Right lobe of liver (tissue), 6 donors: ENCODE results near the gene NEK1. TPM values are rescaled to one million over a fixed set of nuclear protein-coding genes. Genes with fewer than 3 reads are reported as not detected.
"Not testable (repeated sequence)": the region's sequence is repeated elsewhere in the genome, so short reads cannot be mapped to it uniquely, and the experiment has no call there.

Source experiments
- ATAC-seq, 4 donors: fragments of 200-7000 bp; cut with Tn5 transposase; one replicate each; pipeline ENCODE4 v1.9.1; 2020; ENCODE audit warnings: mild to moderate bottlenecking in 4 of 4, moderate library complexity in 4 of 4
- DNase-seq, 3 donors: peaks; one replicate each; pipeline ENCODE4 v3.0.0-alpha.2; 2020
- H3K27ac ChIP-seq, 3 donors: fragments of 200-600 bp; one replicate each; pipeline ENCODE4 v1.8.0; 2022
- H3K27me3 ChIP-seq, 2 donors: fragments of 200-600 bp; one replicate each; pipeline ENCODE4 v1.8.0; 2022
- H3K36me3 ChIP-seq, 4 donors: fragments of 200-600 bp; sonication (generic) in 1 of 4; one replicate each; pipeline versions ENCODE4 v1.5.1 to v1.8.0; 2017 to 2022; ENCODE audit warnings: control low read depth in 1 of 4
- H3K4me1 ChIP-seq, 4 donors: fragments of 200-600 bp; sonication (generic) in 1 of 4; one replicate each; pipeline versions ENCODE4 v1.5.1 to v1.8.0; 2017 to 2022; ENCODE audit warnings: control low read depth in 1 of 4
- H3K4me3 ChIP-seq, 3 donors: fragments of 200-600 bp; one replicate each; pipeline ENCODE4 v1.8.0; 2022
- H3K9me3 ChIP-seq, 4 donors: fragments of 200-600 bp; sonication (generic) in 1 of 4; one replicate each; pipeline versions ENCODE4 v1.5.1 to v1.8.0; 2017 to 2022; ENCODE audit warnings: control low read depth in 1 of 4
- POLR2A ChIP-seq: fragments of 450-650 bp; IDR thresholded peaks from one replicate; pipeline ENCODE4 v1.6.1; 2017; ENCODE audit warnings: antibody characterized with exemption, mild to moderate bottlenecking
- WGBS: methylation state at CpG from one replicate; pipeline ENCODE4 v1.1.6; 2018; ENCODE audit warnings: low coverage, low lambda C conversion rate; ENCODE audit not compliant: insufficient coverage; ENCODE audit errors: missing lambda C conversion rate; 5-methylcytosine and 5-hydroxymethylcytosine counted together
- intact Hi-C, 2 donors: fragments of 100-400 bp; cut with DNase I; formaldehyde crosslinking; loops; one replicate each; pipeline versions ENCODE4 v1.11.2 to v1.14.1; 2022
- total RNA-seq, 6 experiments: library from RNA; depleted of rRNA in 2 of 6; stranded (reverse); fragments of >200 nt in 2 of 6; fragmentation: NEBNext Ultra II Directional in 3 of 6; extraction: Animal tissue kit (Norgen Biotek cat#: 25700) in 3 of 6; gene quantifications; one replicate each; pipeline versions ENCODE4 v1.1.0 to v1.2.4, GENCODE V29; 2016 to 2023
- TF ChIP-seq, protein P1 (sequence below), 4 donors: fragments of 200-600 bp in 3 of 4; fragments of 450-650 bp in 1 of 4; IDR thresholded peaks; one replicate each; pipeline versions ENCODE4 v1.5.1 to v1.8.0; 2016 to 2022; ENCODE audit warnings: antibody characterized with exemption in 4 of 4, mild to moderate bottlenecking in 2 of 4
- donor health status: DM: no; HTN: yes; CAD: no.
- donor health status: DM: no; HTN: no; CAD: no.
- donor health status: DM: no; HTN: no; CAD: no.
- donor health status: DM: no; HTN: yes; CAD: no.
- donor health status: DM: no; HTN: yes; CAD: no.

NEK1 gene
- total RNA-seq, 6 experiments from 2014 or later = 4.1 to 5.2 (median 4.5) TPM

DNA sequence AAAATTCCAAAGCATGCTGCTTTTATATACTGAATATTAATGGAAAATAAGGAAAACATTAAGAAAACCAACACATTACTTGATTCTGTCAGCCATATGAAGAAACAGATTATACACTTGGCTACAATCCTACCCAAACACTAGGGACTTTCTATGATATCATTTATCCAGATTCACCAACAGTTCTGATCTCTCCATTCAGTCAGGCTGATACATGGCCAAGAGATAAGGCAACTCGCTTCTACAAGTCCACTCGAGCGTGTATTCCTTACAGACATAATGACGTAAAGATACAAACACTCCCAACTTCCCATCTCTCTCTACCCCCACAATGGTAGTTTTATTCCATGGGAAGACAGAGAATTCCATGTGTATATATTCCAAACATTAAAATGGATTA is 44.5 kb downstream of the NEK1 start:
- Histone ChIP-seq H3K9me3 (no peaks in the 10 kb centered on the region), H3K27me3 (no peaks in the 10 kb centered on the region), H3K27ac (no peak overlapping the region), H3K36me3 (no peaks in the 10 kb centered on the region), H3K4me3 (no peak overlapping the region), H3K4me1 (no peaks in the 10 kb centered on the region)
- 73% methylated on average over 4 of the region's 4 CpGs for WGBS
- DNase-seq (no peak), ATAC-seq (no peak)
- no peak for TF ChIP-seq POLR2A
- TF ChIP-seq, protein P1, sequence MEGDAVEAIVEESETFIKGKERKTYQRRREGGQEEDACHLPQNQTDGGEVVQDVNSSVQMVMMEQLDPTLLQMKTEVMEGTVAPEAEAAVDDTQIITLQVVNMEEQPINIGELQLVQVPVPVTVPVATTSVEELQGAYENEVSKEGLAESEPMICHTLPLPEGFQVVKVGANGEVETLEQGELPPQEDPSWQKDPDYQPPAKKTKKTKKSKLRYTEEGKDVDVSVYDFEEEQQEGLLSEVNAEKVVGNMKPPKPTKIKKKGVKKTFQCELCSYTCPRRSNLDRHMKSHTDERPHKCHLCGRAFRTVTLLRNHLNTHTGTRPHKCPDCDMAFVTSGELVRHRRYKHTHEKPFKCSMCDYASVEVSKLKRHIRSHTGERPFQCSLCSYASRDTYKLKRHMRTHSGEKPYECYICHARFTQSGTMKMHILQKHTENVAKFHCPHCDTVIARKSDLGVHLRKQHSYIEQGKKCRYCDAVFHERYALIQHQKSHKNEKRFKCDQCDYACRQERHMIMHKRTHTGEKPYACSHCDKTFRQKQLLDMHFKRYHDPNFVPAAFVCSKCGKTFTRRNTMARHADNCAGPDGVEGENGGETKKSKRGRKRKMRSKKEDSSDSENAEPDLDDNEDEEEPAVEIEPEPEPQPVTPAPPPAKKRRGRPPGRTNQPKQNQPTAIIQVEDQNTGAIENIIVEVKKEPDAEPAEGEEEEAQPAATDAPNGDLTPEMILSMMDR (IDR thresholded peaks at IDR 0.05) = no peak
- intact Hi-C loops = no loop called here

DNA sequence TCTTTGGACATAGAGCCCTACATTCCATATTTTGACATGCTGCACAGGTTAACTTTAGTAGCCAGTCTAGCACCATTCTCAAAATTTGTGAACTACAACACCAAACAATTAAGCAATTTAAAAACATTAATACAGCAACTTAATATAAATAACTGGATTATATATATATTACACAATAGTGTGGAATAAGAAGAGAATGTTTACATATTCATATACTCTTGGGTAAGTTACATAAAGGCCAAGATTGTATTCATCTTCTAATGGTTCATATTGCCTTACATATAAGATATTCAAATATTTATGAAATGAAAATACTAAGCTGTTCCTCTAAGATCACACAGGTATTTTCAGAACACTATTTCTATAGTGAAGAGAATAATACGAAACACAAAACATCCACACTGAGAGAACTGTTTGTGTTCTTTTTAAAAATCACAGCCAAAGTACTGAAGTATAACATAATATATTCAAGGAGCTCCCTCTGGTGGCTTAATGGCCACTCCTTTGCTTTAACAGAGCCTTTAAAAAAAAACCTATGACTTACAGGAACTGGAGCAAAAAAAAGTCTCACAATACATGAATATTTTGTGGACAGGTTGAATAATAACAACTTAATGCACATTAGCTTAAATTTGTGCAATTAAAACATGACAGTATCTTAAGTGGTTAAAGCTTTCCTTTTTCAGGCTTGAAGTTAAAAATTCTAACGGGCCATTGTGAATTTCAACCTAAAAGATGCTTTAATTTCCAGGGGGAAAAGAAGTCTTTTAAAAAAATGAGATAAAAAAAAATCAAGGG is 46.2 kb downstream of the NEK1 start:
- TF ChIP-seq POLR2A = no peak
- TF ChIP-seq, protein P1 (IDR thresholded peaks at IDR 0.05) = peak; percentile 51 to 74 (median 71)
- Histone ChIP-seq H3K27ac (no peak overlapping the region), H3K27me3 (no peaks in the 10 kb centered on the region), H3K36me3 (no peaks in the 10 kb centered on the region), H3K4me1 (no peaks in the 10 kb centered on the region), H3K9me3 (no peaks in the 10 kb centered on the region), H3K4me3 (no peak overlapping the region)
- peak; percentile 70 to 82 (median 78) for ATAC-seq
- DNase-seq = no peak
- intact Hi-C loops = no loop called here
- 64% methylated on average over 2 of the region's 2 CpGs for WGBS

DNA sequence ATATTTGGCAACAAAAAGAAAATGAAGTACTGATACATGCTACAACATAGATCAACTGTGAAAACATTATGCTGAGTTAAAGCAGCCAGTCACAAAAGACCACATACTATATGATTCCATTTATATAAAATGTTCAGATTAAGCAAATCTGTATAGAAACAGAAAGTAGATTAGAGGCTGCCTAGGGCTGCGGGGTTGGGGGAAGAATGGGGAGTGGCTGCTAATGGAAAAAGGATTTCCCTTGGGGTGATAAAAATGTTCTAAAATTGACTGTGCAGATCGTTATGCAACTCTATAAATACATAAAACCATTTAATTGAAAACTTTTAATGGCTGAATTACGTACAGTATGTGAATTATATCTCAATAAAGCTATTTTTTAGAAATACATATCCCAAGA is 46.8 kb downstream of the NEK1 start:
- TF ChIP-seq, protein P1 (IDR thresholded peaks at IDR 0.05) = no peak
- TF ChIP-seq POLR2A = no peak
- Histone ChIP-seq H3K36me3 (no peaks in the 10 kb centered on the region), H3K4me3 (no peak overlapping the region), H3K27ac (no peak overlapping the region), H3K4me1 (no peaks in the 10 kb centered on the region), H3K27me3 (no peaks in the 10 kb centered on the region), H3K9me3 (no peaks in the 10 kb centered on the region)
- DNase-seq (no peak), ATAC-seq (no peak)
- WGBS = 54% methylated on average over 3 of the region's 3 CpGs
- intact Hi-C loops = no loop called here

DNA sequence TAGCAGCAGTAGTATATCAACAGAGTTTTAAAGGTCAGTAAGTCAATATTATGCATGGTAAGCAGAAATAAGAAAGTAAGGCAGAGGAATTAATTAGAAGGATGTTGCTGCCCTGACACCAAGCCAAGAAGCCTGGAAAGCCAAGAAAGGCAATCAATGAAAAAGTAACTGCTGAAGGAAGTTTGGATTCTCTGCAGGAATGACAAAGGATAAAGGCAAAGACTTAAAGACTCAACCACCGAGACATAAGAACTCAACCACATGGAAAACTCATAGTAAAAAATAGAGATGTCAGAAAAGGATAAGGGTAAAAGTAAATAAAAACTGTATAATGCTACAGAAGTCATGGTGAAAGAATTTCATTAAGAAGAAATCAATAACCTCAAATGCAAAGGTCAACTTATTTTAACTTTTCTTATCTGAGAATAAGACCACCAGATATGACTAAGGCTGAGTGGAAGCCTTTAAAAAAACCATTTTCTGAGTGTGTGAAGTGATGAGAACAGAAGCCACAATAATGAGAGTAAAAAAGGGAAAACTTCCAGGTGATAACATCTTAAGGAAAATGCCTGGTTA is 55.2 kb downstream of the NEK1 start:
- H3K4me3 ChIP-seq = no peak overlapping the region
- H3K4me1 ChIP-seq = no peaks in the 10 kb centered on the region
- 57% methylated on average over 1 of the region's 1 CpG for WGBS
- H3K9me3 ChIP-seq = no peaks in the 10 kb centered on the region
- H3K27ac ChIP-seq = no peak overlapping the region
- DNase-seq (no peak), ATAC-seq (no peak)
- intact Hi-C loops = no loop called here
- peaks cover 0 to 7% (median 1%) of the 10 kb centered on the region in 4 donors for H3K36me3 ChIP-seq
- TF ChIP-seq POLR2A = no peak
- TF ChIP-seq, protein P1 (IDR thresholded peaks at IDR 0.05) = no peak
- no peaks in the 10 kb centered on the region for H3K27me3 ChIP-seq

DNA sequence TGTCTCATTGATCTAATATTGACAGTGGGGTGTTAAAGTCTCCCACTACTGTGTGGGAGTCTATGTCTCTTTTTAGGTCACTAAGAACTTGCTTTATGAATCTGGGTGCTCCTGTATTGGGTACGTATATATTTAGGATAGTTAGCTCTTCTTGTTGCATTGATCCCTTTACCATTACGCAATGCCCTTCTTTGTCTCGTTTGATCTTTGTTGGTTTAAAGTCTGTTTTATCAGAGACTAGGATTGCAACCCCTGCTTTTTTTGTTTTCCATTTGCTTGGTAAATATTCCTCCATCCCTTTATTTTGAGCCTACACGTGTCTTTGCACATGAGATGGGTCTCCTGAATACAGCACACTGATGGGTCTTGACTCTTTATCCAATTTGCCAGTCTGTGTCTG is 65.8 kb downstream of the NEK1 start:
- DNase-seq, H3K27ac ChIP-seq, H3K4me1 ChIP-seq, H3K4me3 ChIP-seq, H3K9me3 ChIP-seq, intact Hi-C loops, H3K27me3 ChIP-seq, ATAC-seq, H3K36me3 ChIP-seq: not testable (repeated sequence)
- 58% methylated on average over 4 of the region's 4 CpGs for WGBS
